Measurements from ENCODE around the gene HMGCS1.

DNA sequence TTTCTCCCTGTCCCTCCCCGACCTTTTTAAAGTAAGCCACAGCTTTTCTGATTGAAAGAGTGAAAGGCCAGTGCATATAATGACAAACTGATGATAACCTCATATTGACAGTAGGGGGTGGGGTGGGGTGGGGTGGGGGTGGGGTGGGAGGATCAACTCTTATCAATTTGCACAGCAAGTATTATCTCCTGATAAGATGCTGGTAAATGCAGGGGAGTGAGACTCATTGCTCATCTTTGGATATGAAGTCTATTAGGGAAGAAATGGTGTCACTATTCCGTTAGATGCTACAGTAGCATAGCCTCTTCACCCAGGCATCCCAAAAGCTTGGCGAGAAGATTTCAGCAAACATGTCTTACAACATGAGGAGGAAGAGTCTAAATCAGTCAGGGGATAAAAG, 38.9 kb upstream of the HMGCS1 start:
- TF ChIP-seq, protein P1, sequence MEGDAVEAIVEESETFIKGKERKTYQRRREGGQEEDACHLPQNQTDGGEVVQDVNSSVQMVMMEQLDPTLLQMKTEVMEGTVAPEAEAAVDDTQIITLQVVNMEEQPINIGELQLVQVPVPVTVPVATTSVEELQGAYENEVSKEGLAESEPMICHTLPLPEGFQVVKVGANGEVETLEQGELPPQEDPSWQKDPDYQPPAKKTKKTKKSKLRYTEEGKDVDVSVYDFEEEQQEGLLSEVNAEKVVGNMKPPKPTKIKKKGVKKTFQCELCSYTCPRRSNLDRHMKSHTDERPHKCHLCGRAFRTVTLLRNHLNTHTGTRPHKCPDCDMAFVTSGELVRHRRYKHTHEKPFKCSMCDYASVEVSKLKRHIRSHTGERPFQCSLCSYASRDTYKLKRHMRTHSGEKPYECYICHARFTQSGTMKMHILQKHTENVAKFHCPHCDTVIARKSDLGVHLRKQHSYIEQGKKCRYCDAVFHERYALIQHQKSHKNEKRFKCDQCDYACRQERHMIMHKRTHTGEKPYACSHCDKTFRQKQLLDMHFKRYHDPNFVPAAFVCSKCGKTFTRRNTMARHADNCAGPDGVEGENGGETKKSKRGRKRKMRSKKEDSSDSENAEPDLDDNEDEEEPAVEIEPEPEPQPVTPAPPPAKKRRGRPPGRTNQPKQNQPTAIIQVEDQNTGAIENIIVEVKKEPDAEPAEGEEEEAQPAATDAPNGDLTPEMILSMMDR (IDR thresholded peaks at IDR 0.05), result no peak
- no peak for TF ChIP-seq POLR2A (IDR thresholded peaks at IDR 0.05)
